GM12878 (cell line): ENCODE data around the gene BEND7.

Source experiments
- EZH2 ChIP-seq: IDR thresholded peaks from 2 replicates; pipeline ENCODE4 v1.6.1; 2012; ENCODE audit warnings: low read depth, mild to moderate bottlenecking, control low read depth, inconsistent platforms, low read length, borderline replicate concordance; ENCODE audit not compliant: control insufficient read depth
- NR2C2 ChIP-seq: IDR thresholded peaks from 2 replicates; pipeline ENCODE4 v1.6.1; 2011; ENCODE audit warnings: borderline replicate concordance, low read depth; ENCODE audit not compliant: control insufficient read depth, insufficient read length
- RCOR1 ChIP-seq: conservative IDR thresholded peaks from 2 replicates; pipeline ENCODE4 v1.6.1; 2012; ENCODE audit warnings: low read depth, low read length, improper control_type of control experiment
- SRF ChIP-seq, 2 experiments: IDR thresholded peaks; 2 replicates each; pipeline ENCODE4 v1.6.1; 2011; ENCODE audit warnings: low read depth in 2 of 2, low read length in 2 of 2, mild to moderate bottlenecking in 1 of 2, moderate library complexity in 1 of 2

GRCh38 chr10:13395540-13395939, 133.3 kb downstream of the BEND7 start:
- TF ChIP-seq RCOR1 (no peak), EZH2 (no peak), SRF (IDR thresholded peaks at IDR 0.05; ENCODE audit: low read depth in 2 of 2, low read length in 2 of 2) (no peak), NR2C2 (no peak)
